Panc1 (cell line): Measurements from ENCODE around the gene CLNK.

Experiments
- CTCF ChIP-seq: fragments of 450-650 bp; IDR thresholded peaks from 2 replicates; pipeline ENCODE4 v1.5.1; 2017; ENCODE audit warnings: mild to moderate bottlenecking
- POLR2AphosphoS5 ChIP-seq: IDR thresholded peaks from 2 replicates; pipeline ENCODE4 v1.6.1; 2012; ENCODE audit warnings: mild to moderate bottlenecking, low read depth, low read length, moderate library complexity

- TF ChIP-seq CTCF (no peak), POLR2AphosphoS5 (no peak)
Measured at GRCh38 chr4:10667701-10668326, 16.8 kb downstream of the CLNK start.
